GM23338 (cell line): Measurements from ENCODE around the gene SLX4IP. TPM values are rescaled to one million over a fixed set of nuclear protein-coding genes. Genes with fewer than 3 reads are reported as not detected.
A peak's percentile ranks its signal among the peaks of the same experiment; 100 is the strongest.

Experiments used
- ATAC-seq: fragments of 200-7000 bp; cut with Tn5 transposase; 3 replicates; pipeline ENCODE4 v1.9.1; 2020
- DNase-seq: peaks from one replicate; pipeline ENCODE4 v3.0.0-alpha.2; 2015; ENCODE audit warnings: low spot score
- H2AFZ ChIP-seq: fragments of 200-600 bp; sonication (generic); 2 replicates; pipeline ENCODE4 v1.8.0; 2016; ENCODE audit warnings: antibody characterized with exemption, mild to moderate bottlenecking, moderate library complexity
- H3F3A ChIP-seq: fragments of 200-600 bp; sonication (generic); replicated peaks from 2 replicates; pipeline ENCODE4 v1.8.0; 2017; ENCODE audit warnings: antibody characterized with exemption, mixed run types, low read depth
- H3K27ac ChIP-seq: fragments of 200-600 bp; sonication (generic); 2 replicates; pipeline ENCODE4 v1.6.1; 2016; ENCODE audit warnings: low read depth
- H3K27me3 ChIP-seq: fragments of 200-600 bp; sonication (generic); 2 replicates; pipeline ENCODE4 v1.8.0; 2016; ENCODE audit warnings: mild to moderate bottlenecking, mixed run types, moderate library complexity; ENCODE audit not compliant: insufficient read depth
- H3K36me3 ChIP-seq: fragments of 200-600 bp; sonication (generic); 2 replicates; pipeline ENCODE4 v1.8.0; 2016; ENCODE audit warnings: mild to moderate bottlenecking; ENCODE audit not compliant: insufficient read depth
- H3K4me1 ChIP-seq: fragments of 200-600 bp; sonication (generic); 2 replicates; pipeline ENCODE4 v1.8.0; 2016; ENCODE audit warnings: mild to moderate bottlenecking, moderate library complexity; ENCODE audit not compliant: insufficient read depth
- H3K4me2 ChIP-seq: fragments of 200-600 bp; sonication (generic); 2 replicates; pipeline ENCODE4 v1.7.1; 2017; ENCODE audit warnings: mixed run types
- H3K4me3 ChIP-seq: fragments of 200-600 bp; sonication (generic); 2 replicates; pipeline ENCODE4 v1.6.1; 2016; ENCODE audit warnings: mixed run types
- H3K79me2 ChIP-seq: fragments of 200-600 bp; sonication (generic); replicated peaks from 2 replicates; pipeline ENCODE4 v1.8.0; 2017; ENCODE audit warnings: mild to moderate bottlenecking; ENCODE audit not compliant: insufficient read depth
- H3K9me2 ChIP-seq: fragments of 200-600 bp; sonication (generic); 2 replicates; pipeline ENCODE4 v1.8.0; 2017; ENCODE audit not compliant: insufficient read depth
- H4K20me1 ChIP-seq: fragments of 200-600 bp; sonication (generic); replicated peaks from 2 replicates; pipeline ENCODE4 v1.8.0; 2017; ENCODE audit warnings: mild to moderate bottlenecking; ENCODE audit not compliant: insufficient read depth
- H3K27ac Mint-ChIP-seq: 2 replicates; pipeline ENCODE4 v1.8.0; 2020; ENCODE audit warnings: inconsistent platforms, mild to moderate bottlenecking, moderate library complexity, mixed read lengths
- H3K27me3 Mint-ChIP-seq: 3 replicates; pipeline ENCODE4 v1.8.0; 2022; ENCODE audit warnings: low read depth, mild to moderate bottlenecking, moderate library complexity, mixed read lengths, inconsistent platforms; ENCODE audit not compliant: insufficient read depth, poor library complexity
- H3K36me3 Mint-ChIP-seq: 3 replicates; pipeline ENCODE4 v1.8.0; 2021; ENCODE audit warnings: low read depth, mild to moderate bottlenecking, inconsistent platforms, moderate library complexity, mixed read lengths
- H3K4me1 Mint-ChIP-seq: 3 replicates; pipeline ENCODE4 v1.8.0; 2020; ENCODE audit warnings: mild to moderate bottlenecking, inconsistent platforms, mixed read lengths
- H3K4me3 Mint-ChIP-seq: 3 replicates; pipeline ENCODE4 v1.8.0; 2021; ENCODE audit warnings: moderate library complexity, mild to moderate bottlenecking, inconsistent platforms, mixed read lengths
- H3K9me3 Mint-ChIP-seq: 3 replicates; pipeline ENCODE4 v1.8.0; 2020; ENCODE audit warnings: moderate library complexity, mild to moderate bottlenecking, inconsistent platforms, mixed read lengths
- CREB1 ChIP-seq: fragments of 250-450 bp; sonication (Bioruptor Pico); IDR thresholded peaks from 2 replicates; pipeline ENCODE4 v1.5.0; 2020; ENCODE audit warnings: low read depth, mild to moderate bottlenecking, moderate library complexity
- EZH2 ChIP-seq: fragments of 200-600 bp; sonication (generic); IDR thresholded peaks from one replicate; pipeline ENCODE4 v1.8.0; 2017; ENCODE audit warnings: antibody characterized with exemption, mild to moderate bottlenecking, low read depth; ENCODE audit not compliant: unreplicated experiment
- EZH2phosphoT487 ChIP-seq: fragments of 200-600 bp; sonication (generic); IDR thresholded peaks from one replicate; pipeline ENCODE4 v1.8.1; 2018; ENCODE audit warnings: antibody characterized with exemption; ENCODE audit not compliant: unreplicated experiment
- JUNB ChIP-seq: IDR thresholded peaks from one replicate; pipeline ENCODE4 v1.6.1; 2016; ENCODE audit warnings: antibody characterized with exemption; ENCODE audit not compliant: unreplicated experiment
- NANOG ChIP-seq: IDR thresholded peaks from 2 replicates; pipeline ENCODE4 v1.6.1; 2016; ENCODE audit warnings: antibody characterized with exemption, borderline replicate concordance
- POLR2AphosphoS5 ChIP-seq: IDR thresholded peaks from 2 replicates; pipeline ENCODE4 v1.6.1; 2016; ENCODE audit warnings: antibody characterized with exemption, low read depth
- STAT1 ChIP-seq: IDR thresholded peaks from one replicate; pipeline ENCODE4 v1.6.1; 2016; ENCODE audit warnings: antibody characterized with exemption; ENCODE audit not compliant: unreplicated experiment
- ZNF114 ChIP-seq: fragments of 250-450 bp; sonication (Bioruptor Pico); IDR thresholded peaks from 2 replicates; pipeline ENCODE4 v1.5.0; 2020; ENCODE audit warnings: mild to moderate bottlenecking, moderate library complexity
- ZNF331 ChIP-seq: fragments of 250-450 bp; sonication (Bioruptor Pico); IDR thresholded peaks from 2 replicates; pipeline ENCODE4 v1.5.0; 2020; ENCODE audit warnings: low read depth, mild to moderate bottlenecking, moderate library complexity
- polyA plus RNA-seq: library from polyadenylated mRNA; unstranded; fragments of >200 nt; fragmentation: Nextera tagmentation; extraction: Ambion mirVana; gene quantifications from 2 replicates; pipeline ENCODE4 v1.2.1, GENCODE V29; 2016
- total RNA-seq: library from RNA; depleted of rRNA; stranded (reverse); fragments of >200 nt; shearing (Covaris generic); gene quantifications from 2 replicates; pipeline ENCODE4 v1.2.3, GENCODE V29; 2014
- TF ChIP-seq, protein P1 (sequence below): IDR thresholded peaks from 2 replicates; pipeline ENCODE4 v1.6.1; 2016; ENCODE audit warnings: antibody characterized with exemption
- TF ChIP-seq, protein P2 (sequence below), 2 experiments: fragments of 200-600 bp in 1 of 2; sonication (generic) in 1 of 2; conservative IDR thresholded peaks; 2 replicates each; pipeline versions ENCODE4 v1.5.1 to v1.6.1; 2016 to 2017; ENCODE audit warnings: antibody characterized with exemption in 2 of 2, low read depth in 2 of 2, mild to moderate bottlenecking in 2 of 2, moderate library complexity in 1 of 2
- TF ChIP-seq, protein P3 (sequence below): IDR thresholded peaks from one replicate; pipeline ENCODE4 v1.6.1; 2018; ENCODE audit warnings: antibody characterized with exemption; ENCODE audit not compliant: unreplicated experiment

SLX4IP gene
- total and polyA plus RNA-seq, 2 experiments from 2014 or later = 9.1 to 9.8 TPM

DNA sequence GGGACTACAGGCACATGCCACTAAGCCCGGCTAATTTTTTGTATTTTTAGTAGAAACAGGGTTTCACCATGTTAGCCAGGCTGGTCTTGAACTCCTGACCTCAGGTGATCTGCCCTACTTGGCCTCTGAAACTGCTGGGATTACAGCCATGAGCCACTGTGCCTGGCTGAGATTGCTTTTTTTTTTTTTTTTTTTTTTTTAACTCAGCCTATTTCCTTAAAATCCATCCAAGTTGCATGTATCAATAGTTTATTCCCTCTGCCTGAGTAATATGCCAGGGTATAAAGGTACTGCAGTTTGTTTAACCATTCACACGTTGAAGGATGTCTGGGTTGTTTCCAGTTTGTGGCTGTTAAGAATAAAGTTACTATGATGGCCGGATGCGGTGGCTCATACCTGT lies 10.7 kb downstream of the SLX4IP start:
- Mint-ChIP-seq H3K4me3 (no peak overlapping the region), H3K36me3 (no peaks in the 10 kb centered on the region), H3K27ac (no peak overlapping the region), H3K9me3 (no peaks in the 10 kb centered on the region), H3K4me1 (peaks cover 25% of the 10 kb centered on the region), H3K27me3 (no peaks in the 10 kb centered on the region)
- Histone ChIP-seq H3F3A (no peaks in the 10 kb centered on the region), H3K4me3 (no peak overlapping the region), H3K27ac (no peak overlapping the region), H3K79me2 (peaks cover 55% of the 10 kb centered on the region), H3K36me3 (no peaks in the 10 kb centered on the region), H3K9me2 (no peaks in the 10 kb centered on the region), H3K4me2 (no peak overlapping the region), H3K4me1 (peaks cover 11% of the 10 kb centered on the region), H3K27me3 (no peaks in the 10 kb centered on the region), H4K20me1 (no peaks in the 10 kb centered on the region), H2AFZ (no peak overlapping the region)
- TF ChIP-seq POLR2AphosphoS5 (no peak), NANOG (no peak), EZH2phosphoT487 (no peak)
- TF ChIP-seq, protein P1, sequence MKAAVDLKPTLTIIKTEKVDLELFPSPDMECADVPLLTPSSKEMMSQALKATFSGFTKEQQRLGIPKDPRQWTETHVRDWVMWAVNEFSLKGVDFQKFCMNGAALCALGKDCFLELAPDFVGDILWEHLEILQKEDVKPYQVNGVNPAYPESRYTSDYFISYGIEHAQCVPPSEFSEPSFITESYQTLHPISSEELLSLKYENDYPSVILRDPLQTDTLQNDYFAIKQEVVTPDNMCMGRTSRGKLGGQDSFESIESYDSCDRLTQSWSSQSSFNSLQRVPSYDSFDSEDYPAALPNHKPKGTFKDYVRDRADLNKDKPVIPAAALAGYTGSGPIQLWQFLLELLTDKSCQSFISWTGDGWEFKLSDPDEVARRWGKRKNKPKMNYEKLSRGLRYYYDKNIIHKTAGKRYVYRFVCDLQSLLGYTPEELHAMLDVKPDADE = no peak
- DNase-seq (no peak), ATAC-seq (no peak)

DNA sequence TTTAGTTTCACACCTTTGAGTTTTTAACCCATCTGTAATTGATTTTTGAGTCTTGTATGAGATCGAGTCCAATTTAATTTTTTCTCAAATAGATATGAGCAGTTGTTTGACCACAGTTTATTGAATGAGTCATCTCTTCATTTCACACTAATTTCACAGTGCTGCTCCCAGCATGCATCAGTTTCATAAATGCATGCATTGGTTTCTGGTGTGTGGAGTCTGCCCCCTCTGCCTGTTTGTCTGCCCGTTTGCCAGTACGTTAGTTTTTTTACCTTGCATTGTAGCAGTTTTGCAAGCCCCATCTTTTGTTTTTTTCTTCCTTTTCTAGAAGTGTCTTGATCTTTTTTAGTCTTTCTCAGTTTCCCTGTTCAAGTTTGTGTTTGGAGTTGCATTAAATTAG lies 11.9 kb downstream of the SLX4IP start:
- H3K36me3 Mint-ChIP-seq = no peaks in the 10 kb centered on the region
- H3K27ac ChIP-seq = no peak overlapping the region
- no peak overlapping the region for H2AFZ ChIP-seq
- no peaks in the 10 kb centered on the region for H3K9me2 ChIP-seq
- ATAC-seq (no peak), DNase-seq (no peak)
- H4K20me1 ChIP-seq = no peaks in the 10 kb centered on the region
- no peak overlapping the region for H3K4me2 ChIP-seq
- H3F3A ChIP-seq = no peaks in the 10 kb centered on the region
- H3K27me3 ChIP-seq = no peaks in the 10 kb centered on the region
- H3K27me3 Mint-ChIP-seq = peaks cover under 1% of the 10 kb centered on the region
- no peaks in the 10 kb centered on the region for H3K9me3 Mint-ChIP-seq
- H3K4me3 ChIP-seq = no peak overlapping the region
- H3K4me3 Mint-ChIP-seq = no peak overlapping the region
- peak overlapping the region; percentile 5; the same call in 1 of the 2 replicates for H3K27ac Mint-ChIP-seq
- peaks cover 59% of the 10 kb centered on the region for H3K79me2 ChIP-seq
- H3K36me3 ChIP-seq = no peaks in the 10 kb centered on the region
- peaks cover 11% of the 10 kb centered on the region for H3K4me1 ChIP-seq
- peaks cover 25% of the 10 kb centered on the region for H3K4me1 Mint-ChIP-seq
- TF ChIP-seq NANOG (no peak), JUNB (no peak), ZNF331 (CRISPR knock-in tag) (no peak), CREB1 (no peak), EZH2phosphoT487 (no peak), POLR2AphosphoS5 (no peak), ZNF114 (CRISPR knock-in tag) (no peak), STAT1 (no peak), EZH2 (no peak)
- TF ChIP-seq, protein P2, sequence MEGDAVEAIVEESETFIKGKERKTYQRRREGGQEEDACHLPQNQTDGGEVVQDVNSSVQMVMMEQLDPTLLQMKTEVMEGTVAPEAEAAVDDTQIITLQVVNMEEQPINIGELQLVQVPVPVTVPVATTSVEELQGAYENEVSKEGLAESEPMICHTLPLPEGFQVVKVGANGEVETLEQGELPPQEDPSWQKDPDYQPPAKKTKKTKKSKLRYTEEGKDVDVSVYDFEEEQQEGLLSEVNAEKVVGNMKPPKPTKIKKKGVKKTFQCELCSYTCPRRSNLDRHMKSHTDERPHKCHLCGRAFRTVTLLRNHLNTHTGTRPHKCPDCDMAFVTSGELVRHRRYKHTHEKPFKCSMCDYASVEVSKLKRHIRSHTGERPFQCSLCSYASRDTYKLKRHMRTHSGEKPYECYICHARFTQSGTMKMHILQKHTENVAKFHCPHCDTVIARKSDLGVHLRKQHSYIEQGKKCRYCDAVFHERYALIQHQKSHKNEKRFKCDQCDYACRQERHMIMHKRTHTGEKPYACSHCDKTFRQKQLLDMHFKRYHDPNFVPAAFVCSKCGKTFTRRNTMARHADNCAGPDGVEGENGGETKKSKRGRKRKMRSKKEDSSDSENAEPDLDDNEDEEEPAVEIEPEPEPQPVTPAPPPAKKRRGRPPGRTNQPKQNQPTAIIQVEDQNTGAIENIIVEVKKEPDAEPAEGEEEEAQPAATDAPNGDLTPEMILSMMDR (conservative IDR thresholded peaks at IDR 0.05; ENCODE audit: low read depth in 2 of 2) = no peak
- TF ChIP-seq, protein P3, sequence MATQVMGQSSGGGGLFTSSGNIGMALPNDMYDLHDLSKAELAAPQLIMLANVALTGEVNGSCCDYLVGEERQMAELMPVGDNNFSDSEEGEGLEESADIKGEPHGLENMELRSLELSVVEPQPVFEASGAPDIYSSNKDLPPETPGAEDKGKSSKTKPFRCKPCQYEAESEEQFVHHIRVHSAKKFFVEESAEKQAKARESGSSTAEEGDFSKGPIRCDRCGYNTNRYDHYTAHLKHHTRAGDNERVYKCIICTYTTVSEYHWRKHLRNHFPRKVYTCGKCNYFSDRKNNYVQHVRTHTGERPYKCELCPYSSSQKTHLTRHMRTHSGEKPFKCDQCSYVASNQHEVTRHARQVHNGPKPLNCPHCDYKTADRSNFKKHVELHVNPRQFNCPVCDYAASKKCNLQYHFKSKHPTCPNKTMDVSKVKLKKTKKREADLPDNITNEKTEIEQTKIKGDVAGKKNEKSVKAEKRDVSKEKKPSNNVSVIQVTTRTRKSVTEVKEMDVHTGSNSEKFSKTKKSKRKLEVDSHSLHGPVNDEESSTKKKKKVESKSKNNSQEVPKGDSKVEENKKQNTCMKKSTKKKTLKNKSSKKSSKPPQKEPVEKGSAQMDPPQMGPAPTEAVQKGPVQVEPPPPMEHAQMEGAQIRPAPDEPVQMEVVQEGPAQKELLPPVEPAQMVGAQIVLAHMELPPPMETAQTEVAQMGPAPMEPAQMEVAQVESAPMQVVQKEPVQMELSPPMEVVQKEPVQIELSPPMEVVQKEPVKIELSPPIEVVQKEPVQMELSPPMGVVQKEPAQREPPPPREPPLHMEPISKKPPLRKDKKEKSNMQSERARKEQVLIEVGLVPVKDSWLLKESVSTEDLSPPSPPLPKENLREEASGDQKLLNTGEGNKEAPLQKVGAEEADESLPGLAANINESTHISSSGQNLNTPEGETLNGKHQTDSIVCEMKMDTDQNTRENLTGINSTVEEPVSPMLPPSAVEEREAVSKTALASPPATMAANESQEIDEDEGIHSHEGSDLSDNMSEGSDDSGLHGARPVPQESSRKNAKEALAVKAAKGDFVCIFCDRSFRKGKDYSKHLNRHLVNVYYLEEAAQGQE = no peak
- TF ChIP-seq, protein P1 = no peak
